Keratinocyte (primary cell): ENCODE measurements around the gene MTFP1. TPM values are rescaled to one million over a fixed set of nuclear protein-coding genes. Genes with fewer than 3 reads are reported as not detected.

ENCODE experiments used
- DNase-seq: peaks from one replicate; pipeline ENCODE4 v3.0.0-alpha.2; 2011; ENCODE audit warnings: low read depth, missing footprints, low spot score
- FAIRE-seq: peaks from 2 replicates; lab custom pipeline; 2011; peaks lifted over from hg19 to GRCh38; lab: Jason Lieb, UNC
- H2AFZ ChIP-seq: 2 replicates; pipeline ENCODE4 v1.6.0; 2012; ENCODE audit warnings: low read length, control low read depth, inconsistent platforms; ENCODE audit not compliant: control insufficient read depth
- H3K27ac ChIP-seq: 2 replicates; pipeline ENCODE4 v1.5.1; 2011; ENCODE audit warnings: low read length; ENCODE audit not compliant: control insufficient read depth, insufficient read depth
- H3K27me3 ChIP-seq: 3 replicates; pipeline ENCODE4 v1.6.0; 2011; ENCODE audit warnings: low read length; ENCODE audit not compliant: control insufficient read depth, insufficient read depth; ENCODE audit errors: extremely low read depth
- H3K36me3 ChIP-seq, 2 experiments: 2 replicates in 1 of 2; 3 replicates in 1 of 2; pipeline ENCODE4 v1.5.1; 2011; ENCODE audit warnings: low read length in 2 of 2, mild to moderate bottlenecking in 1 of 2; ENCODE audit not compliant: control insufficient read depth in 2 of 2, insufficient read depth in 2 of 2; ENCODE audit errors: extremely low read depth in 1 of 2
- H3K4me1 ChIP-seq: 3 replicates; pipeline ENCODE4 v1.5.1; 2011; ENCODE audit warnings: low read length; ENCODE audit not compliant: control insufficient read depth, insufficient read depth; ENCODE audit errors: extremely low read depth
- H3K4me2 ChIP-seq: 3 replicates; pipeline ENCODE4 v1.6.0; 2011; ENCODE audit warnings: low read depth, low read length; ENCODE audit not compliant: control insufficient read depth, insufficient read depth; ENCODE audit errors: extremely low read depth
- H3K4me3 ChIP-seq, 3 experiments: fragments of 200-600 bp in 1 of 3; sonication (generic) in 1 of 3; 2 replicates in 2 of 3; 3 replicates in 1 of 3; pipeline ENCODE4 v1.5.1; 2011 to 2016; ENCODE audit warnings: low read length in 3 of 3, mild to moderate bottlenecking in 3 of 3, control low read depth in 2 of 3, inconsistent platforms in 1 of 3, low read depth in 1 of 3, mixed read lengths in 1 of 3, mixed run types in 1 of 3, moderate library complexity in 1 of 3; ENCODE audit not compliant: control insufficient read depth in 2 of 3, insufficient read depth in 2 of 3; ENCODE audit errors: extremely low read depth in 1 of 3
- H3K79me2 ChIP-seq: 2 replicates; pipeline ENCODE4 v1.6.0; 2012; ENCODE audit warnings: low read length; ENCODE audit not compliant: control insufficient read depth, insufficient read depth
- H3K9ac ChIP-seq: 3 replicates; pipeline ENCODE4 v1.6.0; 2011; ENCODE audit warnings: low read length; ENCODE audit not compliant: control insufficient read depth, insufficient read depth; ENCODE audit errors: extremely low read depth
- H3K9me1 ChIP-seq: 3 replicates; pipeline ENCODE4 v1.6.0; 2011; ENCODE audit warnings: low read length; ENCODE audit not compliant: control insufficient read depth, insufficient read depth; ENCODE audit errors: extremely low read depth
- H3K9me3 ChIP-seq: 2 replicates; pipeline ENCODE4 v1.5.1; 2012; ENCODE audit warnings: low read depth, low read length; ENCODE audit not compliant: control insufficient read depth
- H4K20me1 ChIP-seq: 3 replicates; pipeline ENCODE4 v1.6.0; 2011; ENCODE audit warnings: low read length; ENCODE audit not compliant: control insufficient read depth, insufficient read depth; ENCODE audit errors: extremely low read depth
- CTCF ChIP-seq, 3 experiments: IDR thresholded peaks in 1 of 3; conservative IDR thresholded peaks in 1 of 3; optimal IDR thresholded peaks in 1 of 3; 2 replicates in 2 of 3; 3 replicates in 1 of 3; pipeline versions ENCODE3 to v1.5.1; 2011; ENCODE audit warnings: low read length in 3 of 3, mild to moderate bottlenecking in 3 of 3, moderate library complexity in 2 of 3, control low read depth in 1 of 3, inconsistent platforms in 1 of 3; ENCODE audit not compliant: insufficient read depth in 2 of 3; ENCODE audit errors: extremely low read depth in 1 of 3
- EZH2 ChIP-seq: IDR thresholded peaks from one replicate; pipeline ENCODE4 v1.6.1; 2012; ENCODE audit warnings: inconsistent platforms, mild to moderate bottlenecking, low read length, moderate library complexity
- dilution Hi-C: fragments of 300-500 bp; cut with MboI; formaldehyde crosslinking; loops from one replicate; pipeline ENCODE4 v1.7.0; 2020; ENCODE audit warnings: low sequenced_read_pairs; ENCODE audit not compliant: extremely low pct_ligation_motif_present
- polyA plus RNA-seq, 5 experiments: library from polyadenylated mRNA; depleted of rRNA in 3 of 5; stranded (reverse) in 3 of 5; stranded (forward) in 1 of 5; unstranded in 1 of 5; fragments of >200 nt; gene quantifications; 1 replicate in 1 of 5; 2 replicates in 3 of 5; 3 replicates in 1 of 5; pipeline versions ENCODE4 v1.2.1 to v1.2.3, GENCODE V29; 2011 to 2012; ENCODE audit warnings: missing spikeins in 2 of 5, low read depth in 1 of 5, low replicate concordance in 1 of 5
- small RNA-seq, 3 experiments: library from RNA; depleted of rRNA; stranded (forward); fragments of <200 nt; gene quantifications; one replicate each; pipeline ENCODE3, GENCODE V24; 2012; ENCODE audit warnings: low read depth in 3 of 3, low replicate concordance in 1 of 3; ENCODE audit not compliant: insufficient read length in 3 of 3

Gene MTFP1
- polyA plus RNA-seq, 1 donor (not counting 4 experiments of a cell fraction or from before 2014, with no cell fraction given), result 8.4 TPM

GRCh38 chr22:30474683-30475424 lies 49.3 kb downstream of the MTFP1 start:
- no peak overlapping the region for H3K9ac ChIP-seq
- TF ChIP-seq EZH2 (no peak), CTCF (optimal IDR thresholded peaks at IDR 0.05 in 1 of 3, IDR thresholded peaks at IDR 0.05 in 1 of 3, conservative IDR thresholded peaks at IDR 0.05 in 1 of 3; ENCODE audit: extremely low read depth in 1 of 3, insufficient read depth in 2 of 3, low read length in 3 of 3) (no peak)
- FAIRE-seq (no peak), DNase-seq (no peak)
- H3K4me3 ChIP-seq, result no peak overlapping the region
- no peak overlapping the region for H2AFZ ChIP-seq
- H3K79me2 ChIP-seq, result no peaks in the 10 kb centered on the region
- no peaks in the 10 kb centered on the region for H4K20me1 ChIP-seq
- no peak overlapping the region for H3K27ac ChIP-seq
- no peaks in the 10 kb centered on the region for H3K36me3 ChIP-seq
- H3K9me3 ChIP-seq, result no peaks in the 10 kb centered on the region
- dilution Hi-C loops, result no loop called here
- H3K9me1 ChIP-seq, result no peaks in the 10 kb centered on the region
- no peak overlapping the region for H3K4me2 ChIP-seq
- H3K27me3 ChIP-seq, result peaks cover 10% of the 10 kb centered on the region
- peaks cover 7% of the 10 kb centered on the region for H3K4me1 ChIP-seq

Small RNA genes lying within 50 kb of the gene (small RNA-seq; reads per million reads assigned to genes)
- gene AC004832.3 (0 reads per million in 3 experiments), gene RNU6-564P (0 to 0.50 (median 0) reads per million in 3 experiments)

Other genes with a start within 250 kb of the MTFP1 start
- 1.2 to 14.3 TPM (median 3.1 TPM) in 3 replicates for gene LIF, start 179.0 kb upstream of the MTFP1 start, polyA plus RNA-seq
- not detected in 3 replicates for gene OSM, start 158.9 kb upstream of the MTFP1 start, polyA plus RNA-seq
- gene CASTOR1, start 136.3 kb upstream of the MTFP1 start, polyA plus RNA-seq, result 6.7 to 20.0 TPM (median 9.1 TPM) in 3 replicates
- 15.0 to 27.4 TPM (median 17.8 TPM) in 3 replicates for gene TBC1D10A, start 98.8 kb upstream of the MTFP1 start, polyA plus RNA-seq
- gene SF3A1, start 68.9 kb upstream of the MTFP1 start, polyA plus RNA-seq, result 17.9 to 63.6 TPM (median 34.2 TPM) in 3 replicates
- 1.3 to 2.2 TPM (median 1.6 TPM) in 3 replicates for gene CCDC157, start 68.8 kb upstream of the MTFP1 start, polyA plus RNA-seq
- gene RNF215, start 38.4 kb upstream of the MTFP1 start, polyA plus RNA-seq, result 5.1 to 17.0 TPM (median 8.3 TPM) in 3 replicates
- 103 to 146 TPM (median 129 TPM) in 3 replicates for gene SEC14L2, start 28.8 kb upstream of the MTFP1 start, polyA plus RNA-seq
- gene SEC14L3, start 46.2 kb downstream of the MTFP1 start, polyA plus RNA-seq, result not detected in 3 replicates
- gene SEC14L4, start 79.9 kb downstream of the MTFP1 start, polyA plus RNA-seq, result 0.05 to 0.08 TPM (median 0.06 TPM) in 3 replicates
- gene SEC14L6, start 121.0 kb downstream of the MTFP1 start, polyA plus RNA-seq, result 0.10 TPM in 1 of 3 replicates, not detected in the others
- gene GAL3ST1, start 148.9 kb downstream of the MTFP1 start, polyA plus RNA-seq, result not detected in 3 replicates
- 94.9 to 116 TPM (median 95.7 TPM) in 3 replicates for gene PES1, start 166.1 kb downstream of the MTFP1 start, polyA plus RNA-seq
- 0.88 to 1.2 TPM (median 1.2 TPM) in 3 replicates for gene TCN2, start 181.4 kb downstream of the MTFP1 start, polyA plus RNA-seq
- gene SLC35E4, start 210.0 kb downstream of the MTFP1 start, polyA plus RNA-seq, result 2.3 to 3.5 TPM (median 2.5 TPM) in 3 replicates
- gene DUSP18, start 242.1 kb downstream of the MTFP1 start, polyA plus RNA-seq, result 12.6 to 21.1 TPM (median 17.9 TPM) in 3 replicates